ENCODE measurements around the gene ZFHX3.

ZFHX3 gene

GRCh38 chr16:72873853-72874252 lies 174.1 kb downstream of the ZFHX3 start:
- H3K4me1 ChIP-seq (ENCODE audit: low read depth, poor library complexity, severe bottlenecking), result no peaks in the 10 kb centered on the region
- H3K4me2 ChIP-seq, result no peak overlapping the region
- TF ChIP-seq CTCF (conservative IDR thresholded peaks at IDR 0.05; ENCODE audit: low read depth, low read length), result no peak
- no peak overlapping the region for H3K9ac ChIP-seq
- no peaks in the 10 kb centered on the region for H3K27me3 ChIP-seq (ENCODE audit: insufficient read depth, low read depth)
- H3K79me2 ChIP-seq (ENCODE audit: insufficient read depth, low read depth), result no peaks in the 10 kb centered on the region
- no peak overlapping the region for H3K27ac ChIP-seq
- H3K36me3 ChIP-seq (ENCODE audit: insufficient read depth), result no peaks in the 10 kb centered on the region
- H3K4me3 ChIP-seq (IDR thresholded peaks at IDR 0.05; ENCODE audit: insufficient read depth, low read depth, low read length), result no peak overlapping the region
- no peaks in the 10 kb centered on the region for H4K20me1 ChIP-seq (ENCODE audit: insufficient read depth)
- H2AFZ ChIP-seq (ENCODE audit: low read depth), result no peak overlapping the region

GRCh38 chr16:72873044-72873443 lies 174.9 kb downstream of the ZFHX3 start:
- Histone ChIP-seq H3K79me2 (ENCODE audit: insufficient read depth, low read depth) (no peaks in the 10 kb centered on the region), H2AFZ (ENCODE audit: low read depth) (no peak overlapping the region), H3K27me3 (ENCODE audit: insufficient read depth, low read depth) (no peaks in the 10 kb centered on the region), H3K4me3 (IDR thresholded peaks at IDR 0.05; ENCODE audit: insufficient read depth, low read depth, low read length) (no peak overlapping the region), H3K27ac (no peak overlapping the region), H3K36me3 (ENCODE audit: insufficient read depth) (no peaks in the 10 kb centered on the region), H3K4me2 (no peak overlapping the region), H4K20me1 (ENCODE audit: insufficient read depth) (no peaks in the 10 kb centered on the region), H3K4me1 (ENCODE audit: low read depth, poor library complexity, severe bottlenecking) (no peaks in the 10 kb centered on the region), H3K9ac (no peak overlapping the region)
- no peak for TF ChIP-seq CTCF (conservative IDR thresholded peaks at IDR 0.05; ENCODE audit: low read depth, low read length)

GRCh38 chr16:72865835-72866234 lies 182.1 kb downstream of the ZFHX3 start:
- Histone ChIP-seq H3K36me3 (ENCODE audit: insufficient read depth) (no peaks in the 10 kb centered on the region), H4K20me1 (ENCODE audit: insufficient read depth) (no peaks in the 10 kb centered on the region)

GRCh38 chr16:72865258-72865657 lies 182.7 kb downstream of the ZFHX3 start:
- Histone ChIP-seq H4K20me1 (ENCODE audit: insufficient read depth) (no peaks in the 10 kb centered on the region), H2AFZ (ENCODE audit: low read depth) (no peak overlapping the region), H3K27me3 (ENCODE audit: insufficient read depth, low read depth) (no peaks in the 10 kb centered on the region), H3K4me1 (ENCODE audit: low read depth, poor library complexity, severe bottlenecking) (no peaks in the 10 kb centered on the region), H3K9ac (no peak overlapping the region), H3K4me2 (no peak overlapping the region), H3K27ac (no peak overlapping the region), H3K36me3 (ENCODE audit: insufficient read depth) (no peaks in the 10 kb centered on the region), H3K79me2 (ENCODE audit: insufficient read depth, low read depth) (no peaks in the 10 kb centered on the region), H3K4me3 (IDR thresholded peaks at IDR 0.05; ENCODE audit: insufficient read depth, low read depth, low read length) (no peak overlapping the region)
- TF ChIP-seq CTCF (conservative IDR thresholded peaks at IDR 0.05; ENCODE audit: low read depth, low read length), result no peak

More at GRCh38 chr16:72865835-72866234, 182.1 kb downstream of the ZFHX3 start:
- H3K79me2 ChIP-seq (ENCODE audit: insufficient read depth, low read depth), result no peaks in the 10 kb centered on the region
- no peak overlapping the region for H2AFZ ChIP-seq (ENCODE audit: low read depth)
- H3K9ac ChIP-seq, result no peak overlapping the region
- no peak for TF ChIP-seq CTCF (conservative IDR thresholded peaks at IDR 0.05; ENCODE audit: low read depth, low read length)
- H3K27ac ChIP-seq, result no peak overlapping the region
- H3K4me3 ChIP-seq (IDR thresholded peaks at IDR 0.05; ENCODE audit: insufficient read depth, low read depth, low read length), result no peak overlapping the region
- H3K4me2 ChIP-seq, result no peak overlapping the region
- no peaks in the 10 kb centered on the region for H3K4me1 ChIP-seq (ENCODE audit: low read depth, poor library complexity, severe bottlenecking)
- no peaks in the 10 kb centered on the region for H3K27me3 ChIP-seq (ENCODE audit: insufficient read depth, low read depth)
